OCI-LY3 (cell line): ENCODE measurements around the gene MYCBP.

Experiments
- CTCF ChIP-seq: fragments of 200-600, 300-600 bp; sonication (generic); IDR thresholded peaks from 2 replicates; pipeline ENCODE4 v1.5.1; 2014; ENCODE audit warnings: antibody characterized with exemption, low read length, low read depth
- EZH2phosphoT487 ChIP-seq: fragments of 200-600 bp; shearing (Covaris generic); IDR thresholded peaks from 2 replicates; pipeline ENCODE4 v1.6.1; 2018; ENCODE audit warnings: antibody characterized with exemption, mixed run types, low read depth

DNA sequence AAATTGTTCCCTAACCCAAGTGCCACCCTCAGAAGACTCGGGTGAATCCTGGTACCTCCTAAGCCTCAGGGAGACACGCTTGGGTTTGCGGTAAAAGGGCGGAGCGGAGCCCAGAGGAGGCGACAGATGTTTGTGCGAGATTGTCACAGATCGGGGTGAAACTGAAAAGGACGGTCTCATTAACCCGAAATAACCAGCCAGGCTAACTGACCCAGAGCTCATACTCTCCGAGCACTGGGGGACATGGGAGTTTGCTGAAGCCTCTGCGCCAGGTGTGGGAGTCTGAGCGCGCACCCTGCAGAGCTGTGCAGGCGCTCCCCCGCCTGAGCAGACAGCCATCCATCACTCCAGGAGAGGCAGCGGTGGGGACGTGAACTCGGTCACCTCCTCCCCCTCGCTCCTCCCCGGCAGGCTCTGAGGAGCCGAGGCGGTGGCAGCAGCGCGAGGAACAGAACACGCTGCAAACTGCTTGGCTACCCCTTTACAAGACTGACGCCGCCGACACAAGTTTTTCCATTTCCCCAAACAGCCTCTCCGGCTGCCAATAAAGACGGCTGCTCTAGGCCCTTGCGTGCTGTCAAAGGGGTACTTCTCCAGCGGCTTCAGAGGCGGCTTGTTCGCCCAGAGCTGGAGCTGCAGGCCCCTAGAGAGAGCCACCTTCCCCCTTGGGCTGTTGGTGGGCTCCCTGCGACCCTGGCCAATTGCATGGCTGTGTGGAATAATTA lies 57.1 kb downstream of the MYCBP start:
- TF ChIP-seq CTCF (0 out of 2 replicates have a peak, but pooled peaks have one; percentile 8), EZH2phosphoT487 (no peak)
